Ishikawa (cell line): ENCODE results near the gene TBC1D8.

Experiments used
- EGR1 ChIP-seq: IDR thresholded peaks from 2 replicates; pipeline ENCODE4 v1.6.1; 2012
- FOXM1 ChIP-seq: IDR thresholded peaks from 2 replicates; pipeline ENCODE4 v1.6.1; 2012; ENCODE audit warnings: low read depth, borderline replicate concordance
- RAD21 ChIP-seq: IDR thresholded peaks from 2 replicates; pipeline ENCODE4 v1.6.1; 2012; ENCODE audit warnings: low read depth
- REST ChIP-seq: IDR thresholded peaks from 2 replicates; pipeline ENCODE4 v1.6.1; 2012; ENCODE audit warnings: low read depth, mild to moderate bottlenecking
- ZBTB7A ChIP-seq: IDR thresholded peaks from 2 replicates; pipeline ENCODE4 v1.6.1; 2012; ENCODE audit warnings: low read depth

DNA sequence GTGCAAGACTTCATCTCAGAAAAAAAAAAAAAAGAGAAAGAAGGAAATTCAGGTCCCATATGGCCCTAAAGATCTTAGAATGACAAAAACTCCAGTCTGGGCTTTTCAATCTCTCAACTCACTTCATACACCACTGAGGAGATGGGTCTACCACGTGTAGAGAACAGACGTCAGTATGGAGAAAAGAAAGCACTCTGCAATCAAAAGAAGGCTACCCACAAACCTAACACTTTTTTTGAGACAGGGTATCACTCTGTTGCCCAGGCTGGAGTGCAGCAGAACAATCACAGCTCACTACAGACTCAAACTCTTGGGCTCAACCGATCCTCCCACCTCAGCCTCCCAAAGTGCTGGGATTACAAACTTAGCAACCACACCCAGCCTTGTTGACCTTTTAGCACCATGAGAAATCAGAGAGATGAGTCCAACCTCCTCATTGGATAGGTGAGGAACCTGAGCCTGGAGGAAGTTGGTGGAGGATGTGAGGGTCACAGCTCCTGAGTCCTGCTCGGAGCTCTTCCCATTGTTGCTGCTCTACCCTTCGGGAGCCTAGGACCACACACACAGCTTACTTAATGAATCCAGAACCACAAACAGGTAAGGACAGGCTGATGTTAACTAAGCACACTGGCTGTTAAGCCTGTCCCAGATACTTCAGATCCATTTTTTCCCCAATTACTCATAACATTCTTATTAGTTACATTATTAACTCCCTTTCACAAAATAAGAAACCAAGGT is 23.7 kb downstream of the TBC1D8 start:
- TF ChIP-seq FOXM1 (no peak), REST (no peak), ZBTB7A (no peak), EGR1 (no peak), RAD21 (no peak)
